ENCODE results near the gene CENATAC. TPM values are rescaled to one million over a fixed set of nuclear protein-coding genes. Genes with fewer than 3 reads are reported as not detected.

Gene CENATAC
- total and polyA plus RNA-seq, 9 of the 15 experiments (the other 6 are each of a cell fraction or from before 2014, with no cell fraction given), result 2.4 to 25.5 (median 13.7) TPM

- TF ChIP-seq ZNF445 (CRISPR knock-in tag; IDR thresholded peaks at IDR 0.05; ENCODE audit: low read depth) (no peak), PHTF2 (CRISPR knock-in tag; IDR thresholded peaks at IDR 0.05) (no peak), MITF (IDR thresholded peaks at IDR 0.05) (no peak), ASH1L (IDR thresholded peaks at IDR 0.05; ENCODE audit: borderline replicate concordance, low read depth, partially characterized antibody) (no peak), L3MBTL2 (IDR thresholded peaks at IDR 0.05) (peak; percentile 76), FOS (IDR thresholded peaks at IDR 0.05; ENCODE audit: extremely low read depth, insufficient read length) (no peak), PRMT5 (CRISPR knock-in tag; IDR thresholded peaks at IDR 0.05) (no peak), ZNF263 (CRISPR knock-in tag; IDR thresholded peaks at IDR 0.05; ENCODE audit: borderline replicate concordance) (peak; percentile 97), ZNF449 (CRISPR knock-in tag; IDR thresholded peaks at IDR 0.05) (no peak), SREBF2 (CRISPR knock-in tag; IDR thresholded peaks at IDR 0.05) (no peak), SMC3 (conservative IDR thresholded peaks at IDR 0.05; ENCODE audit: insufficient read depth, low read depth, low read length) (no peak), THAP12 (CRISPR knock-in tag; IDR thresholded peaks at IDR 0.05) (no peak), FOXJ3 (CRISPR knock-in tag; IDR thresholded peaks at IDR 0.05) (no peak), PRPF4 (IDR thresholded peaks at IDR 0.05; ENCODE audit: insufficient read depth, low read depth, low read length, poor library complexity, severe bottlenecking) (no peak), E2F6 (IDR thresholded peaks at IDR 0.05; ENCODE audit: borderline replicate concordance in 1 of 2, extremely low read depth in 1 of 2, insufficient read depth in 1 of 2, insufficient read length in 1 of 2, low read depth in 1 of 2, low read length in 1 of 2, poor library complexity in 1 of 2, severe bottlenecking in 1 of 2) (no peak), ZNF518B (CRISPR knock-in tag; IDR thresholded peaks at IDR 0.05) (no peak)
Measured at GRCh38 chr11:119018074-119018938, 20.4 kb downstream of the CENATAC start, which contains the start of the genes RPS25 and TRAPPC4 (continued).
